ENCODE results near the gene PRKACA.
A peak's percentile ranks its signal among the peaks of the same experiment; 100 is the strongest.

PRKACA gene

GRCh38 chr19:14091813-14092462 is 25.6 kb downstream of the PRKACA start:
- DNase-seq = peak; percentile 23

- peak; percentile 46 for DNase-seq
Observed at GRCh38 chr19:14091081-14091812, 26.3 kb downstream of the PRKACA start.

- DNase-seq = peak; percentile 75
Observed at GRCh38 chr19:14090509-14091080, 27.0 kb downstream of the PRKACA start, which contains the start of gene SAMD1. SAMD1 (minus strand) TSS chr19:14090751.

GRCh38 chr19:14089662-14090508 is 27.7 kb downstream of the PRKACA start:
- peak; percentile 40 for DNase-seq

- no peak for DNase-seq
Observed at GRCh38 chr19:14089412-14089661, 28.2 kb downstream of the PRKACA start.

- no peak for DNase-seq
Observed at GRCh38 chr19:14088634-14089411, 28.7 kb downstream of the PRKACA start.

- DNase-seq = no peak
Observed at GRCh38 chr19:14086098-14086497, 31.5 kb downstream of the PRKACA start.

GRCh38 chr19:14085309-14085995 is 32.1 kb downstream of the PRKACA start, which contains the start of gene C19orf67:
C19orf67 (minus strand) TSS chr19:14085783; CDS start chr19:14085627, 156 bp downstream.
- no peak for DNase-seq

GRCh38 chr19:14082675-14082960 is 34.9 kb downstream of the PRKACA start:
- no peak for DNase-seq

GRCh38 chr19:14081797-14082674 is 35.5 kb downstream of the PRKACA start:
- DNase-seq = no peak

- DNase-seq = peak; percentile 99
Observed at GRCh38 chr19:14080887-14081796, 36.4 kb downstream of the PRKACA start.

GRCh38 chr19:14078411-14078810 is 39.2 kb downstream of the PRKACA start:
- DNase-seq = no peak

- DNase-seq = no peak
Observed at GRCh38 chr19:14073925-14074838, 43.4 kb downstream of the PRKACA start.

- DNase-seq = peak; percentile 63
Observed at GRCh38 chr19:14073261-14073924, 44.2 kb downstream of the PRKACA start.

- DNase-seq = no peak
Observed at GRCh38 chr19:14072535-14073260, 44.9 kb downstream of the PRKACA start, which contains the start of gene MISP3. MISP3 (plus strand) TSS chr19:14072786; CDS start chr19:14073310, 524 bp downstream.

- DNase-seq = no peak
Observed at GRCh38 chr19:14070268-14071050, 47.1 kb downstream of the PRKACA start.

GRCh38 chr19:14066134-14066533 is 51.4 kb downstream of the PRKACA start:
- DNase-seq = no peak
